Vagina (tissue), 2 donors: ENCODE data around the gene PLAGL1. TPM values are rescaled to one million over a fixed set of nuclear protein-coding genes. Genes with fewer than 3 reads are reported as not detected.

ENCODE experiments used
- DNase-seq, 2 donors: peaks; one replicate each; pipeline ENCODE4 v3.0.0-alpha.2; 2017; ENCODE audit errors: extremely low spot score in 2 of 2
- H3K27ac ChIP-seq: fragments of 200-600 bp; sonication (generic); one replicate; pipeline ENCODE4 v1.5.1; 2019
- H3K27me3 ChIP-seq: fragments of 200-600 bp; sonication (generic); one replicate; pipeline ENCODE4 v1.5.1; 2019
- H3K36me3 ChIP-seq, 2 donors: fragments of 200-600 bp; sonication (generic); one replicate each; pipeline ENCODE4 v1.5.1; 2017 to 2019
- H3K4me1 ChIP-seq: fragments of 200-600 bp; sonication (generic); one replicate; pipeline ENCODE4 v1.5.1; 2019
- H3K4me3 ChIP-seq, 2 donors: fragments of 200-600 bp; sonication (generic); 1 replicate in 1 of 2; 2 replicates in 1 of 2; pipeline ENCODE4 v1.5.1; 2016 to 2019
- H3K9me3 ChIP-seq: fragments of 200-600 bp; sonication (generic); one replicate; pipeline ENCODE4 v1.5.1; 2019
- CTCF ChIP-seq, 3 experiments: fragments of 450-650 bp in 2 of 3; fragments of 200-600 bp in 1 of 3; sonication (generic) in 1 of 3; IDR thresholded peaks; one replicate each; pipeline ENCODE4 v1.5.1; 2017 to 2019; ENCODE audit warnings: antibody characterized with exemption in 3 of 3, mild to moderate bottlenecking in 2 of 3, moderate library complexity in 2 of 3
- POLR2A ChIP-seq, 2 donors: fragments of 450-650 bp; IDR thresholded peaks; one replicate each; pipeline ENCODE4 v1.6.1; 2017; ENCODE audit warnings: antibody characterized with exemption in 2 of 2, mild to moderate bottlenecking in 2 of 2, moderate library complexity in 2 of 2
- POLR2AphosphoS5 ChIP-seq, 2 donors: sonication (generic); formaldehyde crosslinking; IDR thresholded peaks; one replicate each; pipeline ENCODE4 v1.9.0; 2017; ENCODE audit warnings: antibody characterized with exemption in 2 of 2, mild to moderate bottlenecking in 2 of 2, low read depth in 1 of 2; ENCODE audit not compliant: insufficient read depth in 1 of 2
- intact Hi-C: fragments of 100-400 bp; cut with DNase I; formaldehyde crosslinking; loops from one replicate; pipeline ENCODE4 v1.15.1; 2023
- total RNA-seq: library from RNA; depleted of rRNA; stranded (reverse); fragments of >200 nt; gene quantifications from one replicate; pipeline ENCODE4 v1.2.3, GENCODE V29; 2016

PLAGL1 gene
- total RNA-seq, 1 donor from 2014 or later, result 23.1 TPM

GRCh38 chr6:143993965-143994646 lies 14.0 kb downstream of the PLAGL1 start:
- Histone ChIP-seq H3K36me3 (no peaks in the 10 kb centered on the region), H3K27me3 (no peaks in the 10 kb centered on the region), H3K4me1 (no peaks in the 10 kb centered on the region), H3K4me3 (no peak overlapping the region), H3K27ac (no peak overlapping the region), H3K9me3 (no peaks in the 10 kb centered on the region)
- no peak for DNase-seq
- TF ChIP-seq POLR2A (IDR thresholded peaks at IDR 0.05) (no peak), CTCF (IDR thresholded peaks at IDR 0.05) (no peak), POLR2AphosphoS5 (IDR thresholded peaks at IDR 0.05; ENCODE audit: insufficient read depth in 1 of 2, low read depth in 1 of 2) (no peak)
- intact Hi-C loops, result no loop called here

DNA sequence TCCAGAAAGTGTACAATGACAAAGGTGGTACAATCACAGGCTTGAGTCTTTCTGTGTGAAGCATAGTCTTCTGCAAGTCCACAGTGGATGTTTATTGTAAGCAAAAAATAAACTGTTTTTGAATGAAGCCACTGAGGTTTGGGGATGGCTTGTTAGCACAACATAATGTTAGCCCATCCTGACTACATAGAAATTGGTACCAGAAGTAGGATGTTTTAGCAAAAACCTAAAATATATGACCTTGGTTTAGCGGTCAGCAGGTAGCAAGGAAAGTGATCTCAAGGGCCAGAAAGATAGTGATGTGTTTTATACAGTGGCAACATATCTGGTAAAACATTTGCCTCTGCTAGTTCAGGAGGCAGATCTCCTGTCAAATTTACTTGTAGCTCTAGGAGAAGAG lies 15.8 kb downstream of the PLAGL1 start:
- Histone ChIP-seq H3K4me3 (no peak overlapping the region), H3K9me3 (no peaks in the 10 kb centered on the region), H3K27ac (no peak overlapping the region), H3K4me1 (no peaks in the 10 kb centered on the region), H3K27me3 (no peaks in the 10 kb centered on the region), H3K36me3 (no peaks in the 10 kb centered on the region)
- intact Hi-C loops, result no loop called here
- no peak for DNase-seq
- no peak for TF ChIP-seq POLR2A (IDR thresholded peaks at IDR 0.05)
- TF ChIP-seq CTCF (IDR thresholded peaks at IDR 0.05), result no peak
- TF ChIP-seq POLR2AphosphoS5 (IDR thresholded peaks at IDR 0.05; ENCODE audit: insufficient read depth in 1 of 2, low read depth in 1 of 2), result no peak

DNA sequence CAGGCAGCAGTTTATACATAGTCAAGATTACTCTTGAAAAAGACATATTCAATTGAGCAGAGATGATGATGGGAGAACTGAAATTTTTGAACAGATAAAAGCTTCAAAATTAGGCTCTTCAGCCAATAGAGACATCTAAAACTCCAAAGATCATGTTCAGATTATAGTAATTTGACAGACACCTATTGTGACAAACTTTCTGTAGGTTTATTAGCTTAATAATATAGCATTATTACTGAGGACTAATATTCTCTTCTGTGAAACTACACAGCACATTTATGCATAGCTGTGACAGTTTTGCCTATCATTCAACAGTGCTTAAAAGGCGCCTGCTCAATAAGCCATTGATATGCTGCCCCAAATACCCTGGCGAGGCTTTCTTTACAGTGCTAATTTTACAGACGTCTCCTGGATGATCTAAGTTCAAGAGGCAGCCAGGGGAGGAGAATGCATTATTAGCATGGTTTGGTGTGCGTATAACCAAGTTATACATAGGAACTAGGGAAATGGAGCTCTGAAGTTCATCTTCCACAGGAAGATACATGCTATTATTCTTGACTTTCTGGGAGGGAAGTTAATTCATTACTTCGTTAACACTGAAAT lies 21.5 kb downstream of the PLAGL1 start:
- intact Hi-C loops, result no loop called here
- H3K9me3 ChIP-seq, result no peaks in the 10 kb centered on the region
- no peaks in the 10 kb centered on the region for H3K4me1 ChIP-seq
- no peak for TF ChIP-seq CTCF (IDR thresholded peaks at IDR 0.05)
- TF ChIP-seq POLR2AphosphoS5 (IDR thresholded peaks at IDR 0.05; ENCODE audit: insufficient read depth in 1 of 2, low read depth in 1 of 2), result no peak
- TF ChIP-seq POLR2A (IDR thresholded peaks at IDR 0.05), result no peak
- DNase-seq, result no peak
- H3K27ac ChIP-seq, result no peak overlapping the region
- no peaks in the 10 kb centered on the region for H3K27me3 ChIP-seq
- H3K36me3 ChIP-seq, result no peaks in the 10 kb centered on the region
- no peak overlapping the region for H3K4me3 ChIP-seq

DNA sequence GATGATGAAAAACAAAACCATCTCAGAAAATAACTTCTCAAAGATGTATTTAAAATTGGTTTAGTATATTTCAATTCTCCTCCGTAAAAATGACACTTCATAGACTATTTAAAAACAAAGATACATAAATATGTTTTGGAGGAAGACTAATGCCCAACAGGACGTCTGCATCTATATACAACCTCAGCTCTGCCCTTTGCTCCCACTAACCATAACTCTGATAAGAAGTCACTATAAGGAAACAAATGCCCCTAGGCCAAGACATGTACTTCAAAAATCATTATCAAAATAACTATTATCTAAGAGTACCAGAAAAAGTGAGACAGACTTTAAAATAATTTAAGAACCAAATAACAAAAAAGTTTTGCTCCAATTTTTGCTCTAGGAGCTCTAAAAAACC lies 23.4 kb downstream of the PLAGL1 start:
- TF ChIP-seq CTCF (IDR thresholded peaks at IDR 0.05) (no peak), POLR2A (IDR thresholded peaks at IDR 0.05) (no peak), POLR2AphosphoS5 (IDR thresholded peaks at IDR 0.05; ENCODE audit: insufficient read depth in 1 of 2, low read depth in 1 of 2) (no peak)
- Histone ChIP-seq H3K27ac (no peak overlapping the region), H3K9me3 (no peaks in the 10 kb centered on the region), H3K27me3 (no peaks in the 10 kb centered on the region), H3K4me1 (no peaks in the 10 kb centered on the region), H3K36me3 (no peaks in the 10 kb centered on the region), H3K4me3 (no peak overlapping the region)
- intact Hi-C loops, result no loop called here
- no peak for DNase-seq

DNA sequence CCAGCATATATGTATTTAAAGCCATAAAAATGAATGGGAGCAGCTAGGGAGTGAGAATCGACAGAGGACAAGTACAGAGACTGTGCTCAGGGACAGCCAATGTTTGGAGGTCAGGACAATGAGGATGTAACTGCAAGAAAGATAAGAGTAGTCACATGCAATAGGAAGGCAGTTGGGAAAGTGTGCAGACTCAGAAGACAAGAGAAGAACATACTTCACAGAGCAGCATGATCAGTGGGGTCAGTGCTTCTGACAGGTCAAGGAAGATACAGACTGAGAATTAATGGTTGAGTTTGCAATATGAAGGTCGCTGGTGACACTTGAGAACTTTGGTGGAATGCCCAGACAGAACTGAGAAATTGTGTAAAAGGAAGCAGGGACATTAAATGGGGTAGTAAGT lies 25.1 kb downstream of the PLAGL1 start:
- Histone ChIP-seq H3K9me3 (no peaks in the 10 kb centered on the region), H3K36me3 (no peaks in the 10 kb centered on the region), H3K4me3 (no peak overlapping the region), H3K27ac (no peak overlapping the region), H3K4me1 (no peaks in the 10 kb centered on the region), H3K27me3 (no peaks in the 10 kb centered on the region)
- intact Hi-C loops, result no loop called here
- TF ChIP-seq POLR2AphosphoS5 (IDR thresholded peaks at IDR 0.05; ENCODE audit: insufficient read depth in 1 of 2, low read depth in 1 of 2), result no peak
- TF ChIP-seq CTCF (IDR thresholded peaks at IDR 0.05), result no peak
- no peak for TF ChIP-seq POLR2A (IDR thresholded peaks at IDR 0.05)
- no peak for DNase-seq
